ENCODE data around the gene TNFRSF25. TPM values are rescaled to one million over a fixed set of nuclear protein-coding genes. Genes with fewer than 3 reads are reported as not detected.

TNFRSF25 gene
- total RNA-seq, 1 experiment from 2014 or later: 1.2 TPM

GRCh38 chr1:6418668-6419396 is 47.1 kb downstream of the TNFRSF25 start:
- in situ Hi-C loops (cut with HindIII; ENCODE audit: low pct_unique_long_range_greater_than_20kb, low sequenced_read_pairs): no loop called here

GRCh38 chr1:6417961-6418667 is 47.9 kb downstream of the TNFRSF25 start:
- no peak for DNase-seq (ENCODE audit: low read depth, low spot score)
- in situ Hi-C loops (cut with HindIII; ENCODE audit: low pct_unique_long_range_greater_than_20kb, low sequenced_read_pairs): no loop called here

More at GRCh38 chr1:6418668-6419396, 47.1 kb downstream of the TNFRSF25 start:
- no peak for DNase-seq (ENCODE audit: low read depth, low spot score)

- DNase-seq (ENCODE audit: low read depth, low spot score): no peak
- in situ Hi-C loops (cut with HindIII; ENCODE audit: low pct_unique_long_range_greater_than_20kb, low sequenced_read_pairs): no loop called here
Measured at GRCh38 chr1:6416906-6417305, 49.1 kb downstream of the TNFRSF25 start.

GRCh38 chr1:6416295-6416656 is 49.7 kb downstream of the TNFRSF25 start:
- no peak for DNase-seq (ENCODE audit: low read depth, low spot score)
- in situ Hi-C loops (cut with HindIII; ENCODE audit: low pct_unique_long_range_greater_than_20kb, low sequenced_read_pairs): no loop called here

- DNase-seq (ENCODE audit: low read depth, low spot score): no peak
- in situ Hi-C loops (cut with HindIII; ENCODE audit: low pct_unique_long_range_greater_than_20kb, low sequenced_read_pairs): no loop called here
Measured at GRCh38 chr1:6414881-6415626, 50.9 kb downstream of the TNFRSF25 start.

- in situ Hi-C loops (cut with HindIII; ENCODE audit: low pct_unique_long_range_greater_than_20kb, low sequenced_read_pairs): no loop called here
- peak; percentile 35 for DNase-seq (ENCODE audit: low read depth, low spot score)
Measured at GRCh38 chr1:6414443-6414844, 51.5 kb downstream of the TNFRSF25 start.

GRCh38 chr1:6412896-6413295 is 53.1 kb downstream of the TNFRSF25 start:
- no peak for DNase-seq (ENCODE audit: low read depth, low spot score)
- in situ Hi-C loops (cut with HindIII; ENCODE audit: low pct_unique_long_range_greater_than_20kb, low sequenced_read_pairs): no loop called here

Small RNAs within 50 kb of the gene (small RNA-seq; reads per million reads assigned to genes)
- 0 reads per million in 2 experiments for gene MIR4252

Other genes starting within 250 kb of the TNFRSF25 start
- gene ICMT, start 230.2 kb downstream of the TNFRSF25 start, total RNA-seq (2014; rRNA removed; shearing (Covaris generic)): 88.6 and 97.1 TPM in 2 replicates
- gene HES3, start 222.0 kb downstream of the TNFRSF25 start, total RNA-seq (2014; rRNA removed; shearing (Covaris generic)): not detected in 2 replicates
- gene GPR153, start 205.1 kb downstream of the TNFRSF25 start, total RNA-seq (2014; rRNA removed; shearing (Covaris generic)): 3.4 and 4.7 TPM in 2 replicates
- gene ACOT7, start 72.4 kb downstream of the TNFRSF25 start, total RNA-seq (2014; rRNA removed; shearing (Covaris generic)): 125 and 132 TPM in 2 replicates
- 1.1 and 2.4 TPM in 2 replicates for gene HES2, start 46.3 kb downstream of the TNFRSF25 start, total RNA-seq (2014; rRNA removed; shearing (Covaris generic))
- 0.40 and 0.96 TPM in 2 replicates for gene ESPN, start 41.4 kb downstream of the TNFRSF25 start, total RNA-seq (2014; rRNA removed; shearing (Covaris generic))
- gene PLEKHG5, start 25.5 kb upstream of the TNFRSF25 start, total RNA-seq (2014; rRNA removed; shearing (Covaris generic)): 1.7 and 2.7 TPM in 2 replicates
- gene NOL9, start 88.3 kb upstream of the TNFRSF25 start, total RNA-seq (2014; rRNA removed; shearing (Covaris generic)): 23.4 and 25.1 TPM in 2 replicates
- not detected in 2 replicates for gene TAS1R1, start 89.1 kb upstream of the TNFRSF25 start, total RNA-seq (2014; rRNA removed; shearing (Covaris generic))
- 12.2 and 12.8 TPM in 2 replicates for gene ZBTB48, start 113.8 kb upstream of the TNFRSF25 start, total RNA-seq (2014; rRNA removed; shearing (Covaris generic))
- 28.2 and 29.0 TPM in 2 replicates for gene KLHL21, start 136.7 kb upstream of the TNFRSF25 start, total RNA-seq (2014; rRNA removed; shearing (Covaris generic))
- 7.1 and 7.4 TPM in 2 replicates for gene PHF13, start 147.6 kb upstream of the TNFRSF25 start, total RNA-seq (2014; rRNA removed; shearing (Covaris generic))
- gene THAP3, start 158.7 kb upstream of the TNFRSF25 start, total RNA-seq (2014; rRNA removed; shearing (Covaris generic)): 20.8 and 22.6 TPM in 2 replicates
- 40.9 and 48.1 TPM in 2 replicates for gene DNAJC11, start 235.6 kb upstream of the TNFRSF25 start, total RNA-seq (2014; rRNA removed; shearing (Covaris generic))